Retinal pigment epithelial cell (primary cell): ENCODE data around the gene OR10X1.

Source experiments
- DNase-seq: peaks from one replicate; pipeline ENCODE4 v3.0.0-alpha.2; 2010; ENCODE audit warnings: low read depth
- H3K4me3 ChIP-seq: 2 replicates; pipeline ENCODE4 v1.5.1; 2011; ENCODE audit warnings: mild to moderate bottlenecking, low read length, control low read depth, moderate library complexity
- TF ChIP-seq, protein P1 (sequence below): conservative IDR thresholded peaks from 2 replicates; pipeline ENCODE4 v1.5.1; 2011; ENCODE audit warnings: low read depth, low read length, control low read depth, inconsistent platforms

Gene OR10X1

DNA sequence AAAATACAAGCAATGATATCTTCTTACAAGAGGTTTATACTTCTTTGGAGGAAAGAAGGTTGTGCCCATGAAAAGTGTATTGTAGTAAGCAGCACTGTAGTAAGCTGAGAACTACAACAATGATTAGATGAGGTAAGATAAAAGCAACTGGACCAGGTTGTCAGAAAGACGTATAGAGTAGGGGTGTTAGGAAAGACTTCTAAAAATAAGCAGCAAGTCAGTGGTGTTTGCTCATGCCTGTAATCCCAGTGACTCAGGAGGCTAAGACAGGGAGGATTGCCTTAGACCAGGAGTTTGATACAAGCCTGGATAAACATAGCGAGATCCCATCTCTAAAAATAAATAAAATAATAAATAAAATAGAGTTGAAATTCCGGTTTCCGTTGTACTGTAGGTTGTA, 4.3 kb upstream of the OR10X1 start:
- H3K4me3 ChIP-seq, result no peak overlapping the region
- DNase-seq, result no peak
- TF ChIP-seq, protein P1, sequence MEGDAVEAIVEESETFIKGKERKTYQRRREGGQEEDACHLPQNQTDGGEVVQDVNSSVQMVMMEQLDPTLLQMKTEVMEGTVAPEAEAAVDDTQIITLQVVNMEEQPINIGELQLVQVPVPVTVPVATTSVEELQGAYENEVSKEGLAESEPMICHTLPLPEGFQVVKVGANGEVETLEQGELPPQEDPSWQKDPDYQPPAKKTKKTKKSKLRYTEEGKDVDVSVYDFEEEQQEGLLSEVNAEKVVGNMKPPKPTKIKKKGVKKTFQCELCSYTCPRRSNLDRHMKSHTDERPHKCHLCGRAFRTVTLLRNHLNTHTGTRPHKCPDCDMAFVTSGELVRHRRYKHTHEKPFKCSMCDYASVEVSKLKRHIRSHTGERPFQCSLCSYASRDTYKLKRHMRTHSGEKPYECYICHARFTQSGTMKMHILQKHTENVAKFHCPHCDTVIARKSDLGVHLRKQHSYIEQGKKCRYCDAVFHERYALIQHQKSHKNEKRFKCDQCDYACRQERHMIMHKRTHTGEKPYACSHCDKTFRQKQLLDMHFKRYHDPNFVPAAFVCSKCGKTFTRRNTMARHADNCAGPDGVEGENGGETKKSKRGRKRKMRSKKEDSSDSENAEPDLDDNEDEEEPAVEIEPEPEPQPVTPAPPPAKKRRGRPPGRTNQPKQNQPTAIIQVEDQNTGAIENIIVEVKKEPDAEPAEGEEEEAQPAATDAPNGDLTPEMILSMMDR, result no peak

DNA sequence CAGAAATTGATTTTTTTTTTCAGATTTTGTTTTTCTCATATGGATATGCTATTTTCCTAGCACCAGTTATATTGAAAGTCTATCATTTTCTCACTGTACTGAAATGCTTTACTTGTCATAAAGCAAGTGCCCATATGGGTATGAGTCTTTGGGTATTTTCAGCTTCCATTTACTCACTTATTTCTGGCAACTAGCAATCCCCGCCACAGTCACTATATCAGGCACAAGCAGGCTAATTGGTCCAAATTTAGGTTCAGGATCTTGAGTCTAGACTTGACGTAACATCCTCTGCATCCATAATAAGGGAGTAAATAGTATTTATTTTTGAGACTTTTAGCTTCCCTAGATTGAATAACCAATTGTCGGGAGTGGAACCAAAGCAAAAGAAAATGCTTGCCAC, 2.1 kb downstream of the OR10X1 start:
- TF ChIP-seq, protein P1, result no peak
- H3K4me3 ChIP-seq, result no peak overlapping the region

DNA sequence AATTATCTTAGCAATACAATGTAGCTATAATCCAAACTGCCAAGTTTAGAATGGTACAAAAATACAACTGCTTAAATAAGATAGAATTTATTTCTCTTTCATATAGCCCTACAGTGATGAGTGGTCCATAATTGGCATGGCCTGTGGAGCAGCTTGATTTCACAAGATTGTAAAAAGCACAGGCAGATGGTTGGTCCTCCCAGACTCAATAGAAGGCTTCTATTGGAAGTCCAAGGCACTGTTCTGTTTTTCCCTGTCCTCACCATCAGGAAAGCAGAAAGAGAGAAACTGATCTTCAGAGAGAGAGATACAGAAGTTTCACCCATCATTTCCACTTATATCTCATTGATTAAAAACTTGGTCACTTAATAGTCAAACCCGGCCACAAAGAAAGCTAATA, 7.5 kb downstream of the OR10X1 start:
- DNase-seq, result no peak
- no peak overlapping the region for H3K4me3 ChIP-seq
- TF ChIP-seq, protein P1, result no peak

More for the DNA sequence above, 2.1 kb downstream of the OR10X1 start:
- DNase-seq, result no peak

DNA sequence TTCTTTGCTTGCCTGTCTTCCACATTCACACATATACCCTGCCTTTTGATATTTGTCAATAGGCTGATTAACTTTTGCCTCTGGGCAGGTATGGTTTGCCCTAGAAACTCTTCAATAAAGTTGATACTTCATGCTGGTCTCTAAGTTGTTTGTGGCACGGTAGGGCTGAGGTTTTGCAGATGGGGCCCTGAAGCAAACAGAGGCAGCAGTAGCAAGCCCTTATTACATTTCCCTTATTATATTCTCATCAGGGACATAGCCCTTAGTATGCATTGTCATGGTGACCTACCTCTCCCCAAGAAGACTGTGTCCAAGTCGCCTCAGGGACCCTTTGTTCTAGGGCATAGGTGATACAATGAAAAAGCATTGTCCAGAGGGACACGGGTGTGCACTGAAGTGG, 9.2 kb downstream of the OR10X1 start, which contains the start of gene OR6P1:
Gene OR6P1, minus strand, starts transcription at position 101 of the 400 bp plus-strand sequence. CDS start 6,976 bp downstream, outside the sequence.
- DNase-seq, result no peak
- H3K4me3 ChIP-seq, result no peak within 1 kb of the TSS
- TF ChIP-seq, protein P1, result no peak

DNA sequence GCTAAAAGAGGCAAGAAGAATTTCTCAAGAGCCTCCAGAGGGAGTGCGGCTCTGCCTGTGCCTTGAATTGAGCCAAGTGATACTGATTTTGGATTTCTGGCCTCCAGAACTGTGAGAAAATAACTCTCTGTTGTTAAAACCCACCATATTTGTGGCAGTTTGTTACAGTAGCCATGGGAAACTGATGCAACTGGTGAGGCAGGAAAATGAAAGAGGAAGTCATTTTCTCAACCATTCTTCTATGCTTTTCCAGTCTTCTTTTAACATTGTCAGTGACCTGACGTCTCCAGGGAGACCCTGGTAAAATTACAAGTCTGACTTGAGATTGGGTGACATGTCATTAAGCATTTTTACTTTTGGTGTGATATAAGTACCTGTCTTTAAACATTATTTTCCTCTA, 15.1 kb downstream of the OR10X1 start:
- H3K4me3 ChIP-seq, result no peak overlapping the region
- TF ChIP-seq, protein P1, result no peak
- no peak for DNase-seq

DNA sequence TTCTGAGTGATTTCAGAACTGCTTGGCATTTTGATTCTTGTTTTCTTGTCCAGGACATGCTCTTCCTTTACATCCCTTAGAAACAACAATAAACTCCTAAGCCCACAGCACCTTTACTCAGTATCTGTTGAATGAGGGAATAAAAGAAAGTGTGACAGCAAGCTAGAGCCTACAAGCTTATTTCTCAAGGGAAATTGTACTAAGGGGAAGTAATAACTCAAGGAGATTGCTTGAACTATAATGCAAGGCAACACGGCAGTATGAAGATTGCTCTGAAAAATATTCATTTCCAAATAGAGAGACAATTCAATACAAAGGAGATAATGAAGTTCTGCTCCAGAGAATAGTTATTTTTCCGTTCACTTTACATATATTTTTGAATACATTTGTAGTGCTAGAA, 15.8 kb downstream of the OR10X1 start:
- no peak for DNase-seq

DNA sequence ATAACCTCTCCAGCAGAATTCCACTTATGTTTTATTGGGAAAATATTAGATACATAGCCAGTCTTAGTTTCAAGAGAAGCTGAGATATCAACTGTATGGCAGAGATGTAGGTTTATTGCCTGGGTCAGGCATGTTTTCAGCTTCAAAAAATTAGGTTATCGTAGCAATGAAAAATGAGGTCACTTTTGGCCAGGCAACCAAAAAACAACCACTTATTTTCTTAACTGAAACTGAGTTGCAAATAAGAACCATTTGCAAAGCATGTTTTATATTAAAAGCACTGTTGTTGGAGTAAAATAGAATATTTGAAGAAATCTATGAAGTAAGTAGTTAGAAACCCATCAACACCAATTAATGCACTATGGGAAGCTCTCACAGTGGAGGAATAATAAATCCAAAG, 20.0 kb downstream of the OR10X1 start:
- TF ChIP-seq, protein P1, result no peak
- no peak for DNase-seq
- no peak overlapping the region for H3K4me3 ChIP-seq

More for the DNA sequence above, 15.8 kb downstream of the OR10X1 start:
- H3K4me3 ChIP-seq, result no peak overlapping the region
- TF ChIP-seq, protein P1, result no peak
